Memory B cell (primary cell): ENCODE data around the gene ZNF547.
A peak's percentile ranks its signal among the peaks of the same experiment; 100 is the strongest.
"Not testable (repeated sequence)": the region's sequence is repeated elsewhere in the genome, so short reads cannot be mapped to it uniquely, and the experiment has no call there.

Experiments used
- ATAC-seq: fragments of 150-1000 bp; cut with Tn5 transposase; 2 replicates; pipeline ENCODE4 v1.10.0; 2021; ENCODE audit warnings: low read depth, mild to moderate bottlenecking, moderate library complexity
- DNase-seq, 2 donors: peaks; one replicate each; pipeline ENCODE4 v3.0.0; 2022; ENCODE audit warnings: low spot score in 2 of 2
- H3K27ac Mint-ChIP-seq: one replicate; pipeline ENCODE4 v1.8.0; 2022; ENCODE audit warnings: mild to moderate bottlenecking, moderate library complexity, mixed read lengths
- H3K27me3 Mint-ChIP-seq: one replicate; pipeline ENCODE4 v1.8.0; 2022; ENCODE audit warnings: mixed read lengths
- H3K36me3 Mint-ChIP-seq: one replicate; pipeline ENCODE4 v1.8.0; 2022; ENCODE audit warnings: mild to moderate bottlenecking, mixed read lengths
- H3K4me1 Mint-ChIP-seq: one replicate; pipeline ENCODE4 v1.8.0; 2022; ENCODE audit warnings: mixed read lengths
- H3K4me3 Mint-ChIP-seq: one replicate; pipeline ENCODE4 v1.8.0; 2022; ENCODE audit warnings: mild to moderate bottlenecking, moderate library complexity, mixed read lengths
- H3K9me3 Mint-ChIP-seq: one replicate; pipeline ENCODE4 v1.8.0; 2022; ENCODE audit warnings: mixed read lengths

ZNF547 gene

GRCh38 chr19:57350877-57351805 is 12.2 kb upstream of the ZNF547 start, which contains the start of gene ZNF304:
TSS of gene ZNF304 (plus strand) at chr19:57351271. CDS start at chr19:57351665, 394 bp downstream.
- DNase-seq: peak; percentile 69 to 75
- Mint-ChIP-seq H3K27ac (peak within 1 kb of the TSS; percentile 94), H3K4me3 (peak within 1 kb of the TSS; percentile 95), H3K9me3 (peaks cover 17% of the 10 kb centered on the region), H3K27me3 (no peaks in the 10 kb centered on the region), H3K36me3 (peaks cover 36% of the 10 kb centered on the region), H3K4me1 (peaks cover 31% of the 10 kb centered on the region)
- peak; percentile 100 for ATAC-seq

GRCh38 chr19:57351867-57352266 is 11.5 kb upstream of the ZNF547 start:
- peaks cover 44% of the 10 kb centered on the region for H3K36me3 Mint-ChIP-seq
- peaks cover 31% of the 10 kb centered on the region for H3K4me1 Mint-ChIP-seq
- DNase-seq (no peak), ATAC-seq (no peak)
- H3K4me3 Mint-ChIP-seq: peak overlapping the region; percentile 95
- H3K27ac Mint-ChIP-seq: peak overlapping the region; percentile 94
- peaks cover 17% of the 10 kb centered on the region for H3K9me3 Mint-ChIP-seq
- no peaks in the 10 kb centered on the region for H3K27me3 Mint-ChIP-seq

GRCh38 chr19:57355916-57356315 is 7.4 kb upstream of the ZNF547 start:
- Mint-ChIP-seq H3K36me3 (peaks cover 64% of the 10 kb centered on the region), H3K4me1 (peaks cover 26% of the 10 kb centered on the region), H3K27me3 (no peaks in the 10 kb centered on the region), H3K9me3 (peaks cover 19% of the 10 kb centered on the region), H3K4me3 (no peak overlapping the region), H3K27ac (no peak overlapping the region)
- ATAC-seq: no peak
- DNase-seq: no peak

- ATAC-seq: no peak
- H3K27ac Mint-ChIP-seq: no peak overlapping the region
- DNase-seq: no peak
- H3K9me3 Mint-ChIP-seq: peaks cover 17% of the 10 kb centered on the region
- no peak overlapping the region for H3K4me3 Mint-ChIP-seq
- no peaks in the 10 kb centered on the region for H3K27me3 Mint-ChIP-seq
- peaks cover 58% of the 10 kb centered on the region for H3K36me3 Mint-ChIP-seq
- H3K4me1 Mint-ChIP-seq: peaks cover 12% of the 10 kb centered on the region
Measured at GRCh38 chr19:57357406-57357805, 5.9 kb upstream of the ZNF547 start.

GRCh38 chr19:57359300-57359699 is 4.1 kb upstream of the ZNF547 start:
- peaks cover 13% of the 10 kb centered on the region for H3K9me3 Mint-ChIP-seq
- H3K4me1 Mint-ChIP-seq: peaks cover 12% of the 10 kb centered on the region
- ATAC-seq (no peak), DNase-seq (no peak)
- no peak overlapping the region for H3K27ac Mint-ChIP-seq
- peaks cover 51% of the 10 kb centered on the region for H3K36me3 Mint-ChIP-seq
- H3K27me3 Mint-ChIP-seq: no peaks in the 10 kb centered on the region
- H3K4me3 Mint-ChIP-seq: no peak overlapping the region

GRCh38 chr19:57362419-57362818 is 932 bp upstream of the ZNF547 start:
- H3K27ac Mint-ChIP-seq: peak overlapping the region; percentile 99
- peaks cover 23% of the 10 kb centered on the region for H3K36me3 Mint-ChIP-seq
- DNase-seq (no peak), ATAC-seq (no peak)
- H3K4me1 Mint-ChIP-seq: peaks cover 12% of the 10 kb centered on the region
- peaks cover 7% of the 10 kb centered on the region for H3K9me3 Mint-ChIP-seq
- H3K4me3 Mint-ChIP-seq: no peak overlapping the region
- H3K27me3 Mint-ChIP-seq: no peaks in the 10 kb centered on the region

GRCh38 chr19:57363688-57364181 is 384 bp downstream of the ZNF547 start:
- H3K36me3 Mint-ChIP-seq: peaks cover 19% of the 10 kb centered on the region
- peaks cover 13% of the 10 kb centered on the region for H3K4me1 Mint-ChIP-seq
- H3K27me3 Mint-ChIP-seq: no peaks in the 10 kb centered on the region
- ATAC-seq (peak; percentile 7), DNase-seq (no peak)
- peak overlapping the region; percentile 99 for H3K27ac Mint-ChIP-seq
- H3K9me3 Mint-ChIP-seq: peaks cover 6% of the 10 kb centered on the region
- peak overlapping the region; percentile 92 for H3K4me3 Mint-ChIP-seq

- peaks cover 9% of the 10 kb centered on the region for H3K9me3 Mint-ChIP-seq
- no peak overlapping the region for H3K27ac Mint-ChIP-seq
- peaks cover 20% of the 10 kb centered on the region for H3K4me1 Mint-ChIP-seq
- peaks cover 34% of the 10 kb centered on the region for H3K36me3 Mint-ChIP-seq
- H3K4me3 Mint-ChIP-seq: no peak overlapping the region
- no peak for DNase-seq
- no peak for ATAC-seq
- H3K27me3 Mint-ChIP-seq: no peaks in the 10 kb centered on the region
Measured at GRCh38 chr19:57366776-57367175, 3.4 kb downstream of the ZNF547 start.

GRCh38 chr19:57374179-57374578 is 10.8 kb downstream of the ZNF547 start:
- peaks cover 5% of the 10 kb centered on the region for H3K4me1 Mint-ChIP-seq
- H3K27ac Mint-ChIP-seq: no peak overlapping the region
- ATAC-seq (no peak), DNase-seq (no peak)
- peaks cover 79% of the 10 kb centered on the region for H3K36me3 Mint-ChIP-seq
- no peaks in the 10 kb centered on the region for H3K27me3 Mint-ChIP-seq
- no peak overlapping the region for H3K4me3 Mint-ChIP-seq
- H3K9me3 Mint-ChIP-seq: peaks cover 22% of the 10 kb centered on the region

GRCh38 chr19:57374647-57375046 is 11.3 kb downstream of the ZNF547 start:
- H3K4me1 Mint-ChIP-seq, DNase-seq, H3K4me3 Mint-ChIP-seq, ATAC-seq, H3K27me3 Mint-ChIP-seq, H3K27ac Mint-ChIP-seq: not testable (repeated sequence)
- Mint-ChIP-seq H3K36me3 (peaks cover 80% of the 10 kb centered on the region), H3K9me3 (peaks cover 27% of the 10 kb centered on the region)

GRCh38 chr19:57376151-57376550 is 12.8 kb downstream of the ZNF547 start:
- Mint-ChIP-seq H3K4me1 (no peaks in the 10 kb centered on the region), H3K9me3 (peaks cover 27% of the 10 kb centered on the region), H3K27me3 (no peaks in the 10 kb centered on the region), H3K27ac (no peak overlapping the region), H3K4me3 (no peak overlapping the region), H3K36me3 (peaks cover 71% of the 10 kb centered on the region)
- no peak for DNase-seq
- ATAC-seq: no peak

- Mint-ChIP-seq H3K4me1 (no peaks in the 10 kb centered on the region), H3K9me3 (peaks cover 25% of the 10 kb centered on the region), H3K4me3 (no peak overlapping the region), H3K27me3 (no peaks in the 10 kb centered on the region), H3K27ac (no peak overlapping the region), H3K36me3 (peaks cover 57% of the 10 kb centered on the region)
- DNase-seq (no peak), ATAC-seq (no peak)
Measured at GRCh38 chr19:57377498-57378146, 14.3 kb downstream of the ZNF547 start.

- peaks cover 17% of the 10 kb centered on the region for H3K9me3 Mint-ChIP-seq
- no peak for DNase-seq
- H3K27me3 Mint-ChIP-seq: no peaks in the 10 kb centered on the region
- peaks cover 30% of the 10 kb centered on the region for H3K36me3 Mint-ChIP-seq
- no peak overlapping the region for H3K4me3 Mint-ChIP-seq
- no peak overlapping the region for H3K27ac Mint-ChIP-seq
- ATAC-seq: no peak
- no peaks in the 10 kb centered on the region for H3K4me1 Mint-ChIP-seq
Measured at GRCh38 chr19:57380923-57381322, 17.6 kb downstream of the ZNF547 start.

- ATAC-seq (no peak), DNase-seq (no peak)
- no peaks in the 10 kb centered on the region for H3K4me1 Mint-ChIP-seq
- H3K4me3 Mint-ChIP-seq: no peak overlapping the region
- H3K36me3 Mint-ChIP-seq: peaks cover 14% of the 10 kb centered on the region
- no peaks in the 10 kb centered on the region for H3K27me3 Mint-ChIP-seq
- no peak overlapping the region for H3K27ac Mint-ChIP-seq
- peaks cover 12% of the 10 kb centered on the region for H3K9me3 Mint-ChIP-seq
Measured at GRCh38 chr19:57382806-57383488, 19.6 kb downstream of the ZNF547 start.
